Lower lobe of right lung (tissue), 2 donors: ENCODE results near the gene PRPF40B. TPM values are rescaled to one million over a fixed set of nuclear protein-coding genes. Genes with fewer than 3 reads are reported as not detected.

Experiments used
- ATAC-seq, 2 donors: fragments of 200-7000 bp; cut with Tn5 transposase; one replicate each; pipeline ENCODE4 v1.9.1; 2020 to 2022; ENCODE audit warnings: mild to moderate bottlenecking in 2 of 2, moderate library complexity in 2 of 2
- DNase-seq: peaks from one replicate; pipeline ENCODE4 v3.0.0-alpha.2; 2020
- H3K27ac ChIP-seq: fragments of 200-600 bp; one replicate; pipeline ENCODE4 v1.8.0; 2022
- H3K27me3 ChIP-seq: fragments of 200-600 bp; one replicate; pipeline ENCODE4 v1.8.0; 2022; ENCODE audit warnings: low read depth
- H3K36me3 ChIP-seq: fragments of 200-600 bp; one replicate; pipeline ENCODE4 v1.8.0; 2022; ENCODE audit warnings: mild to moderate bottlenecking
- H3K4me1 ChIP-seq: fragments of 200-600 bp; one replicate; pipeline ENCODE4 v1.8.0; 2022
- H3K4me3 ChIP-seq: fragments of 200-600 bp; one replicate; pipeline ENCODE4 v1.8.0; 2022; ENCODE audit warnings: mild to moderate bottlenecking
- H3K9me3 ChIP-seq: fragments of 200-600 bp; one replicate; pipeline ENCODE4 v1.8.0; 2022
- intact Hi-C: fragments of 100-400 bp; cut with DNase I; formaldehyde crosslinking; loops from one replicate; pipeline ENCODE4 v1.11.0; 2022
- total RNA-seq: library from RNA; stranded (reverse); fragmentation: NEBNext Ultra II Directional; extraction: Animal tissue kit (Norgen Biotek cat#: 25700); gene quantifications from one replicate; pipeline ENCODE4 v1.2.1, GENCODE V29; 2021
- TF ChIP-seq, protein P1 (sequence below): fragments of 200-600 bp; IDR thresholded peaks from one replicate; pipeline ENCODE4 v1.8.0; 2022; ENCODE audit warnings: antibody characterized with exemption, mild to moderate bottlenecking
- donor health status: DM: no; HTN: yes; CAD: no; lungs with severe emphysema.

The PRPF40B gene
- total RNA-seq, 1 donor from 2014 or later = 19.3 TPM

DNA sequence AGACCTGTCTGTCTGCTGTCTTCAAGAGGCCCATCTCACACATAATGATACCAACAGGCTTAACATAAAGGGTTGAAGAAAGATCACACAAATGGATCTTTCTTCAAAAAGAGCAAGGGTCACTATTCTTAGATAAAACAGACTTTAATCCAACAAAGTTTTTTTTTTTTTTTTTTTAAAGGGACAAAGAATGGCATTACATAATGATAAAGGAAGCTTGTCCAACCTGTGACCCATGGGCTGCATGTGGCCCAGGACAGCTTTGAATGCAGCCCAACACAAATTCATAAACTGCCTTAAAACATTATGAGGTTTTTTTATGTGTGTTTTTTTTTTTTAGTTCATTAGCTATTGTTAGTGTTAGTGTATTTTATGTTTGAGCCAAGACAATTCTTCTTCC lies 11.2 kb upstream of the PRPF40B start:
- Histone ChIP-seq H3K9me3 (no peaks in the 10 kb centered on the region), H3K4me3 (no peak overlapping the region), H3K27ac (no peak overlapping the region), H3K4me1 (no peaks in the 10 kb centered on the region), H3K27me3 (no peaks in the 10 kb centered on the region), H3K36me3 (no peaks in the 10 kb centered on the region)
- no peak for DNase-seq
- intact Hi-C loops = no loop called here
- no peak for ATAC-seq
- TF ChIP-seq, protein P1, sequence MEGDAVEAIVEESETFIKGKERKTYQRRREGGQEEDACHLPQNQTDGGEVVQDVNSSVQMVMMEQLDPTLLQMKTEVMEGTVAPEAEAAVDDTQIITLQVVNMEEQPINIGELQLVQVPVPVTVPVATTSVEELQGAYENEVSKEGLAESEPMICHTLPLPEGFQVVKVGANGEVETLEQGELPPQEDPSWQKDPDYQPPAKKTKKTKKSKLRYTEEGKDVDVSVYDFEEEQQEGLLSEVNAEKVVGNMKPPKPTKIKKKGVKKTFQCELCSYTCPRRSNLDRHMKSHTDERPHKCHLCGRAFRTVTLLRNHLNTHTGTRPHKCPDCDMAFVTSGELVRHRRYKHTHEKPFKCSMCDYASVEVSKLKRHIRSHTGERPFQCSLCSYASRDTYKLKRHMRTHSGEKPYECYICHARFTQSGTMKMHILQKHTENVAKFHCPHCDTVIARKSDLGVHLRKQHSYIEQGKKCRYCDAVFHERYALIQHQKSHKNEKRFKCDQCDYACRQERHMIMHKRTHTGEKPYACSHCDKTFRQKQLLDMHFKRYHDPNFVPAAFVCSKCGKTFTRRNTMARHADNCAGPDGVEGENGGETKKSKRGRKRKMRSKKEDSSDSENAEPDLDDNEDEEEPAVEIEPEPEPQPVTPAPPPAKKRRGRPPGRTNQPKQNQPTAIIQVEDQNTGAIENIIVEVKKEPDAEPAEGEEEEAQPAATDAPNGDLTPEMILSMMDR = no peak

DNA sequence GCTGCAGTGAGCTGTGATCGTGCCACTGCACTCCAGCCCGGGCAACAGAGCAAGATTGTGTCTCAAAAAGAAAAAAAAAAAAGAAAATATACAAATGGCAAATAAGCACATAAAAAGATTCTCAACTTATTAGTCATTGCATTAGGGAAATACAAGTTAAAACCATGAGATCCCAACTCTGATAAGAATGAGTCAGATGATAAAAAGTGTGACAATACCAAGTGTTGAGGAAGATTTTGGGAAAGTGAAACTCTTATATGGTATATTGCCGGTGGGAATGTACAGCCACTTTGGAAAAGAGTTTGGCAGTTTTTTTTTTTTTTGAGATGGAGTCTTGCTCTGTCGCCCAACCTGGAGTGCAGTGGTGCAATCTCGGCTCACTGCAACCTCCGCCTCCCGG lies 7.6 kb upstream of the PRPF40B start:
- intact Hi-C loops = no loop called here
- H3K27me3 ChIP-seq = no peaks in the 10 kb centered on the region
- DNase-seq (no peak), ATAC-seq (no peak)
- TF ChIP-seq, protein P1 = no peak
- H3K27ac ChIP-seq = no peak overlapping the region
- no peaks in the 10 kb centered on the region for H3K4me1 ChIP-seq
- no peak overlapping the region for H3K4me3 ChIP-seq
- H3K36me3 ChIP-seq = no peaks in the 10 kb centered on the region
- no peaks in the 10 kb centered on the region for H3K9me3 ChIP-seq

DNA sequence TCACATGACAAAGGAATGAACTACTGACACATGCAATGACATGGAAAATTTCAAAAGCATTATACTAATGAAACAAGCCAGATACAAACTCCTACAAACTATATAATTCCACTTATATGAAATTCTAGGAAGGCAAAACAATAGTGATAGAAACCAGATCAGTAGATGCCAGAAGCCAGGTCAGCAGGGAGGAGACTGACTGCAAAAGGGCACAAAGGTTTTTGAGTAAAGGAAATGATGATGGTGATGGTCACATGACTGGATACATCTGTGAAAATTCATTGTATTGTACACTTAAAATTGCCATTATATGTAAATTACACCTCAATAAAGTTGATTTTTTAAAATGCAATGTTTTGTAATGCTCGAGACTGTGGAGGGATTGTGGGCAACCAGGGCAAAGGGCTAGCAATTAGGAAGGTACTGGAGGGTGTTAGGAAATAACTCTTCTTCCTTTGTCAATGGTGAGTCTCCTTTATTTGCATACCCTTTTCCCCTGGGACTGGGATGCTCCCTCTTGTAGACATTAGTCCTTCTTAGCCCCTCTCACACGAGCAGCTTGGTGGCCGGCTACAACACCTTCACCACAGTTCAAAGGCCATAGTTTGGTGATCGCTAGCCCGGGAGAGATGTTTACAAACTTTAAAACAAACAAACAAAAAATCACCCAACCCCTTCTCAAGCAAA lies 6.7 kb upstream of the PRPF40B start:
- intact Hi-C loops = no loop called here
- ATAC-seq = no peak
- no peak overlapping the region for H3K4me3 ChIP-seq
- H3K27ac ChIP-seq = no peak overlapping the region
- no peaks in the 10 kb centered on the region for H3K27me3 ChIP-seq
- no peaks in the 10 kb centered on the region for H3K36me3 ChIP-seq
- no peak for DNase-seq
- H3K9me3 ChIP-seq = no peaks in the 10 kb centered on the region
- TF ChIP-seq, protein P1 = no peak
- H3K4me1 ChIP-seq = peaks cover 6% of the 10 kb centered on the region

DNA sequence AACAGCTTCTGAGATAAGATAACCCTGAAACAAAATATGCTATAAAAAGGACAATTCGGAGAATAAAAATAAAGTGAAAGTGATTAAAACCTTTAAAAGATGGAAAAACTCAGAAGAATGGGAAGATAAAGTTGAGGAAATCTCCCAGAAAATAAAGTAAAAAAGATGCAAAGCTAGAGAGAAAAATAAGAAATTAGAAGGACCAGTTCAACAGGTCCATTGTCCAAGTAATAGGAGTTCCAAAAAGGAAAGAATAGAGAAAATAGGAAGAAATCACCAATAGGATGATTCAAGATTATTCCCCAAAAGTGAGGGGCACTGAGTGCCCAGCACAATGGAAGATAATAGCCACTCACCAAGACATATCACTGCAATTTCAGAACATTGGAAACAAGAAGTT lies 4.8 kb upstream of the PRPF40B start:
- Histone ChIP-seq H3K36me3 (no peaks in the 10 kb centered on the region), H3K4me1 (peaks cover 18% of the 10 kb centered on the region), H3K27me3 (no peaks in the 10 kb centered on the region), H3K9me3 (no peaks in the 10 kb centered on the region), H3K4me3 (no peak overlapping the region), H3K27ac (no peak overlapping the region)
- DNase-seq = no peak
- TF ChIP-seq, protein P1 = no peak
- intact Hi-C loops = no loop called here
- no peak for ATAC-seq

DNA sequence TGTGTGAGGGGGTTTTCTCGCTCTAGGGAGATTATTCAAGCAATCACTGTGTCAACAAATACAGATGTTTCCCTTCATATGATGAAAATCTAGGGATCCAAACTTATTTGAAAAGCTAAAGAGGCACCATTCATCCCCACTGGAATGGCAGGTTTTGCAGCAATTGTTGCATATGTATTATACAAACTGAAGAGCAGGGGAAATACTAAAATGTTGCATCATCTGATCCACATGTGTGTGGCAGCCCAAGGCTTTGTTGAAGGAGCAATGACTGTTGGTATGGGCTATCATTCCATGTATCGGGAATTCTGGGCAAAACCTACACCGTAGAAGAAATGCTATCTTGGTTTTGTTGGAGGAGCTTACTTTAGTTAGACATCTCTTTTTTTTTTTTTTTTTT lies 4.1 kb upstream of the PRPF40B start:
- intact Hi-C loops = no loop called here
- ATAC-seq = no peak
- TF ChIP-seq, protein P1 = no peak

More for the DNA sequence above, 4.1 kb upstream of the PRPF40B start:
- no peaks in the 10 kb centered on the region for H3K27me3 ChIP-seq
- H3K36me3 ChIP-seq = no peaks in the 10 kb centered on the region
- H3K9me3 ChIP-seq = no peaks in the 10 kb centered on the region
- H3K4me1 ChIP-seq = peaks cover 18% of the 10 kb centered on the region
- H3K4me3 ChIP-seq = no peak overlapping the region
- DNase-seq = no peak
- H3K27ac ChIP-seq = no peak overlapping the region
